Measurements from ENCODE around the gene TACC3.

GRCh38 chr4:1759818-1760223 lies 38.5 kb downstream of the TACC3 start:
- TF ChIP-seq, protein P1, sequence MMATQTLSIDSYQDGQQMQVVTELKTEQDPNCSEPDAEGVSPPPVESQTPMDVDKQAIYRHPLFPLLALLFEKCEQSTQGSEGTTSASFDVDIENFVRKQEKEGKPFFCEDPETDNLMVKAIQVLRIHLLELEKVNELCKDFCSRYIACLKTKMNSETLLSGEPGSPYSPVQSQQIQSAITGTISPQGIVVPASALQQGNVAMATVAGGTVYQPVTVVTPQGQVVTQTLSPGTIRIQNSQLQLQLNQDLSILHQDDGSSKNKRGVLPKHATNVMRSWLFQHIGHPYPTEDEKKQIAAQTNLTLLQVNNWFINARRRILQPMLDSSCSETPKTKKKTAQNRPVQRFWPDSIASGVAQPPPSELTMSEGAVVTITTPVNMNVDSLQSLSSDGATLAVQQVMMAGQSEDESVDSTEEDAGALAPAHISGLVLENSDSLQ (IDR thresholded peaks at IDR 0.05): no peak
- TF ChIP-seq NFRKB (IDR thresholded peaks at IDR 0.05): no peak
- no peak for TF ChIP-seq BHLHE40 (IDR thresholded peaks at IDR 0.05; ENCODE audit: borderline replicate concordance)
- TF ChIP-seq ZNF384 (IDR thresholded peaks at IDR 0.05): no peak
- TF ChIP-seq TARDBP (IDR thresholded peaks at IDR 0.05): no peak
- no peak for TF ChIP-seq SUZ12 (IDR thresholded peaks at IDR 0.05)

All from HEK293T (cell line).